Measurements from ENCODE around the gene RNU6-7. TPM values are rescaled to one million over a fixed set of nuclear protein-coding genes. Genes with fewer than 3 reads are reported as not detected.

RNU6-7 gene
- total RNA-seq, 3 donors from 2014 or later (not counting 1 experiment from before 2014, with no cell fraction given) = not detected

DNA sequence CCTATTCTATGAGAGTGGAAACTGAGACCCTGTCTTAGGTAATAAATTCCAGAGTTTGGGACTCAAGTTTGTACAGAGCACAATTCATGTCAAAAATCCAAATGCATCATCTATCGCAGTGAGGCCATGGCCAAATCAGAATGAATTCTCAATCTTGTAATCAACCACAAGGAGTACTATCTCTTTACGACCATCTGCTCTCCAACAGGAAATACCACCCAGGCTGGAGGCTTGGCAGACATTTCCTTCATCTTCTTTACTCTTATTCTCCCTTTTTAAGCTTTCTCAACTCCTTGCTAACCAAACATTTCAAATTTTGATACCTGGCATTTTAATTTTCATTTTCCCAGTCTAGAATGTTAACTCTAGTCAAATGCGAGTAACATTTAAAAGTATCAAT lies 32.7 kb upstream of the RNU6-7 start:
- intact Hi-C loops (cut with micrococcal nuclease) = no loop called here
- H3K27me3 Mint-ChIP-seq (ENCODE audit: low read depth in 2 of 2) = no peaks in the 10 kb centered on the region
- no peak overlapping the region for H3K4me3 Mint-ChIP-seq
- Histone ChIP-seq H3K27ac (ENCODE audit: low read length) (no peak overlapping the region), H3K9me3 (ENCODE audit: control insufficient read depth, insufficient read depth, low read length) (no peaks in the 10 kb centered on the region), H3K4me3 (ENCODE audit: low read length) (no peak overlapping the region), H3K36me3 (ENCODE audit: control insufficient read depth, insufficient read depth, low read length) (no peaks in the 10 kb centered on the region), H3K4me1 (ENCODE audit: control insufficient read depth, insufficient read depth, low read length) (no peaks in the 10 kb centered on the region), H3K27me3 (ENCODE audit: control insufficient read depth, insufficient read depth, low read length) (no peaks in the 10 kb centered on the region)
- TF ChIP-seq, protein P1, sequence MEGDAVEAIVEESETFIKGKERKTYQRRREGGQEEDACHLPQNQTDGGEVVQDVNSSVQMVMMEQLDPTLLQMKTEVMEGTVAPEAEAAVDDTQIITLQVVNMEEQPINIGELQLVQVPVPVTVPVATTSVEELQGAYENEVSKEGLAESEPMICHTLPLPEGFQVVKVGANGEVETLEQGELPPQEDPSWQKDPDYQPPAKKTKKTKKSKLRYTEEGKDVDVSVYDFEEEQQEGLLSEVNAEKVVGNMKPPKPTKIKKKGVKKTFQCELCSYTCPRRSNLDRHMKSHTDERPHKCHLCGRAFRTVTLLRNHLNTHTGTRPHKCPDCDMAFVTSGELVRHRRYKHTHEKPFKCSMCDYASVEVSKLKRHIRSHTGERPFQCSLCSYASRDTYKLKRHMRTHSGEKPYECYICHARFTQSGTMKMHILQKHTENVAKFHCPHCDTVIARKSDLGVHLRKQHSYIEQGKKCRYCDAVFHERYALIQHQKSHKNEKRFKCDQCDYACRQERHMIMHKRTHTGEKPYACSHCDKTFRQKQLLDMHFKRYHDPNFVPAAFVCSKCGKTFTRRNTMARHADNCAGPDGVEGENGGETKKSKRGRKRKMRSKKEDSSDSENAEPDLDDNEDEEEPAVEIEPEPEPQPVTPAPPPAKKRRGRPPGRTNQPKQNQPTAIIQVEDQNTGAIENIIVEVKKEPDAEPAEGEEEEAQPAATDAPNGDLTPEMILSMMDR (IDR thresholded peaks at IDR 0.05) = no peak
- H3K4me1 Mint-ChIP-seq = no peaks in the 10 kb centered on the region
- 14% methylated on average over 2 of the region's 3 CpGs for WGBS (ENCODE audit: insufficient coverage)
- no peak overlapping the region for H3K27ac Mint-ChIP-seq
- H3K9me3 Mint-ChIP-seq = no peaks in the 10 kb centered on the region
- DNase-seq = no peak
- no peaks in the 10 kb centered on the region for H3K36me3 Mint-ChIP-seq
- no peak for ATAC-seq

DNA sequence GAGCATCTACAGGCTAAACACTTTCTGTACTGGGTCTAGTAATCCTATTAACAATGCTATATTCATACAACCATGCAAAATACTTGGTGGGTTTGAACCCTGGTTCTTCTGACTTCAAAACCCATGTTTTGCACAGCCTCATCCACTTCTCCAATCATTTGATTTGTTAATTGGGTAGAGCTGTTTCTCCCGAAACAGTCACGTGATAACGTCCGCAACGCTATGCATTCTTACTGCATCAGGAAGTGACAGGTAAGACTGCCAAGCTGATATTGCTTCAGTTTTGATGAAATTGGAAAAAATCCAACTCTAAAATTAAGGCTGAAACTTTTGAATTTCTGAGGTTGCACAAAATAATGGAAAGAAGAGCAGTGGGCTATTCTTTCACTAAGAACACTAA lies 30.4 kb upstream of the RNU6-7 start:
- Mint-ChIP-seq H3K4me3 (no peak overlapping the region), H3K9me3 (no peaks in the 10 kb centered on the region), H3K4me1 (no peaks in the 10 kb centered on the region), H3K27me3 (ENCODE audit: low read depth in 2 of 2) (peaks cover 0 to 16% of the 10 kb centered on the region in 2 donors), H3K36me3 (no peaks in the 10 kb centered on the region), H3K27ac (no peak overlapping the region)
- Histone ChIP-seq H3K4me3 (ENCODE audit: low read length) (no peak overlapping the region), H3K9me3 (ENCODE audit: control insufficient read depth, insufficient read depth, low read length) (no peaks in the 10 kb centered on the region), H3K27ac (ENCODE audit: low read length) (no peak overlapping the region), H3K4me1 (ENCODE audit: control insufficient read depth, insufficient read depth, low read length) (no peaks in the 10 kb centered on the region), H3K27me3 (ENCODE audit: control insufficient read depth, insufficient read depth, low read length) (no peaks in the 10 kb centered on the region), H3K36me3 (ENCODE audit: control insufficient read depth, insufficient read depth, low read length) (no peaks in the 10 kb centered on the region)
- WGBS (ENCODE audit: insufficient coverage) = 86% methylated on average over 5 of the region's 5 CpGs
- DNase-seq (no peak), ATAC-seq (no peak)
- intact Hi-C loops (cut with micrococcal nuclease) = no loop called here
- TF ChIP-seq, protein P1 (IDR thresholded peaks at IDR 0.05) = no peak

DNA sequence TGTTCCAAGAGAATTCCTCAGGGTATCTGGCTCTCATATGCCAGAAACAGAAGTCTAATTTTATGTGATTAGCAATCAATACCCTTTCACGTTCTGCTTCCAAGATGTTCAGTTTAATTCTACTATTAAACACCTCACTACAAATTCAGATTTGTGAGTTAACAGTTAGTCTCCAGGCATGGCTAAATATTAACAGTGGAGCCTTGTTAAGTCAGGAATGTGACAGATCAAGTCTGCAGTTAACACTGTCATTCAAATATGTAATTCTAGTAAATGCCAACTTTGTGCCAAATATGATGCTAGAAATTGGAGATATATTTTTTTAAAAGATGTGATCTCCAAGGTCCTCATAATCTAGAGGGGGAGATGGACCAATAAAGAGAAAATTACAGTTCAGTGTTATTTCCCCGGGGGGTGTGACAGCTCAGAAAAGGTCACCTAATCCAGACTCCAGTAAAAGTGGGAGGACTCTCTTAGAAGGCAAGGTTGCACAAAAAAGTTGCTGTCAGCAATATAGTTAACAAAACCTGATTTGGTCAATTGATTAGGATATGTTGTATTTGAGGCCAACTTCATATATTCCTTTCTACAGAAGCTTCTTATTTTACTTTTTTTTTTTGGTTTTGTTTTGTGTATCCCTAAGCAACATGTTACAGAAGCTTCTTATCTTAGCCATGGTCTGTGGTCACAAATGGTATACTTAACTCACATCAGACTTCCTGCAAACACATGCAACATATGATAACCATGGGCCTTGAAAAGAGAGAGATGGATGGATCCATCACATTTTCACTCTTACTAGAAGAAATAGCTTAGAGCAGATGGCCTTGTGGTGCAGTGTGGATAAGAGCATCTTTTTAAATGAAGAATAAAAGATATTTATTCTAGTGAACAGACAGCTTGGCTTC lies 18.4 kb upstream of the RNU6-7 start:
- Mint-ChIP-seq H3K9me3 (peaks cover 0 to 9% of the 10 kb centered on the region in 2 donors), H3K27ac (no peak overlapping the region), H3K27me3 (ENCODE audit: low read depth in 2 of 2) (peaks cover 8 to 22% of the 10 kb centered on the region in 2 donors), H3K4me1 (no peaks in the 10 kb centered on the region), H3K4me3 (no peak overlapping the region), H3K36me3 (peaks cover 9% of the 10 kb centered on the region)
- no peaks in the 10 kb centered on the region for H3K9me3 ChIP-seq (ENCODE audit: control insufficient read depth, insufficient read depth, low read length)
- TF ChIP-seq, protein P1 (IDR thresholded peaks at IDR 0.05) = no peak
- H3K27ac ChIP-seq (ENCODE audit: low read length) = no peak overlapping the region
- DNase-seq = no peak
- no peaks in the 10 kb centered on the region for H3K27me3 ChIP-seq (ENCODE audit: control insufficient read depth, insufficient read depth, low read length)
- ATAC-seq = no peak
- H3K36me3 ChIP-seq (ENCODE audit: control insufficient read depth, insufficient read depth, low read length) = no peaks in the 10 kb centered on the region
- intact Hi-C loops (cut with micrococcal nuclease) = no loop called here
- peaks cover 4% of the 10 kb centered on the region for H3K4me1 ChIP-seq (ENCODE audit: control insufficient read depth, insufficient read depth, low read length)
- no peak overlapping the region for H3K4me3 ChIP-seq (ENCODE audit: low read length)
- 100% methylated on average over 2 of the region's 2 CpGs for WGBS (ENCODE audit: insufficient coverage)
